GM19238 (cell line): ENCODE results near the gene C8G.

Source experiments
- DNase-seq: peaks from one replicate; pipeline ENCODE4 v3.0.0; 2011; ENCODE audit warnings: low spot score; ENCODE audit not compliant: insufficient read length

Gene C8G

DNA sequence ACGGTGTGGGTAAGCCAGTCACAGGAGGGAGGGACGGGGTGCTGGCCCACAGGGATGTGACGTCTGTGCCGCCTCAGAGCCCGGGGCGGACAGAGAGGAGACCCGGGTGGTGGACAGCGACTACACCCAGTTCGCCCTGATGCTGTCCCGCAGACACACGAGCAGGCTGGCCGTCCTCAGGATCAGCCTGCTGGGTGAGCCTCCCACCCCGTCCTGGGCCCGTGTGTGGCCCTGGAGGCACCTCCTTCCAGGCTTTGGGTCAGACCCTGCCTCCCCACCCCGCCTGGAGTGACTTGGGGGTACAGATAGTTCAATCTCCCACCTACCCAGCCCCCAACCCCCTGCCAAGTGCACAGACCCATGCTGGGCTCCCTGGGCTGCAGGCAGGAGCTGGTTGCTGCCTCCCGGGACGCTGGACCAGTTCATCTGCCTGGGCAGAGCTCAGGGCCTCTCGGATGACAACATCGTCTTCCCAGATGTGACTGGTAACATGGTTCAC, 8.8 kb downstream of the C8G start:
- DNase-seq: no peak

DNA sequence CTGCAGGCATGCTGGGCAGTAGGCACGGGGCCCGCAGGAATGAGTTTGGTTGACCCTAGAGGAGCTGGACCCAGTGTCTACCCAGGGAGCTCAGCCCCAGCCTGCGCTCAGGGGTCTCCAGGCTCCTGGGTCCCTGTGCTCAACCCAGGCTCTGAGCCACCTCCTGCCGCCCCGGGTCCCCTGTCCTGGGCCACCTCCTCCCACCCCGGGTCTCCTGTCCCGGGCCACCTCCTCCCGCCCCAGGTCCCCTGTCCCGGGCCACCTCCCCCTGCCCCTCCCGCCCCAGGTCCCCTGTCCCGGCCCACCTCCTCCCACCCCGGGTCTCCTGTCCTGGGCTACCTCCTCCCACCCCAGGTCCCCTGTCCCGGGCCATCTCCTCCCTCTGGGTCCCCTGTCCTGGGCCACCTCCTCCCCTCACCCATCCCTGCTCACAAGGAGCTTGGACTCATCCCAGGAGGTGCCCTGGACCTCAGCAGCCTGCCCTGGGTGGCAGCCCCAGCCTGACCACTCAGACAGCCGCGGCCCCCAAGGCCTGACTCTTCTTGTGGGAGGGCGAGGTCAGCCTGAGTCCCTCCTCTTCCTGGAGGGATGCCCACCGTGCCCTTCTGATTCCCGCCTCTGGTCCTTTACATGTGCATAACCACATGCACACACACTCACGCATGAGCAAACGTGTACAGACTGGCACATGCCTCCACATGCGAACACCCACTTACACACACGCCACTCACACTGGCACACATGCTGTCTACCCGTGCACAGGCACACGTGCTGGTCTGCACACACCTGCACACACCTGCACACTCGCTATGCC, 9.4 kb downstream of the C8G start:
- DNase-seq: no peak

DNA sequence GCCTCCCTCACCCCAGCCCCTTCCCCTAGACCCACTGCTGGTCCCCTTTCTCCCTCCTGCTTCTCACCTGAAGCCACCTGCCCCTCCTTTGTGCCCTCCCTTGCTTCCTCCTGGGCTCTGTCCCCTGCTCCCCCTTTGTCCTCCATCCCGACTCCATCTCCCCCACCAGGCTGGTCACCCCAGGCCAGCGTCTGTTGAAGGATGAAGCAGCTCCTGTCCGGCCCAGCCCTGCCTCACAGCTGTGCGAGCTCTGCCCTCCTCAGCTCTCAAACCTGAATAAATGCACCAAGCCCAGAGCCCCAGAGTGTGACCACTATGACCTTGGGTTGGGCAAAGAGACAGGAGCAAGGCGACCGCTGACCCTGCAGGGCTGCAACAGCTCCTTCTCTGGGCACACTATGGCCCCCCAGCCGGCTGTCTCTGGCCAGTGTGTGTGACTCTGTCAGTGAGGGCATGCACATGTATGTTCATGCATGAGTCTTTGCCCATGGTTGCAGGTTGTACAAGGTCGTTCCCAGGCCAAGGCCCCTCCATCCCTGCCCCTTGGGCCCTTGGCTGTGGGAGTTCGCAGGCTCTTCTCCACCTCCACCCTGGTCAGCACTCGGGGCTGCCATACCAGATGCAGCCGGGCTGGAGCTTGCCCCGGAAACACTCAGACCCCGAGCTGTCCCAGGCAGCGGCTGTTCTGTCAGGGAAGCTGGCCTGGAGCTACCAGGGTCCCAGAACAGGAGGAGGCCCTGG, 10.3 kb downstream of the C8G start:
- no peak for DNase-seq

GRCh38 chr9:136955943-136956335, 10.9 kb downstream of the C8G start:
- DNase-seq: no peak

GRCh38 chr9:136956604-136957003, 11.6 kb downstream of the C8G start:
- DNase-seq: no peak

GRCh38 chr9:136957461-136957860, 12.4 kb downstream of the C8G start:
- no peak for DNase-seq

GRCh38 chr9:136957901-136958300, 12.9 kb downstream of the C8G start:
- DNase-seq: no peak

GRCh38 chr9:136958473-136958872, 13.4 kb downstream of the C8G start:
- no peak for DNase-seq

- DNase-seq: no peak
Observed at GRCh38 chr9:136958898-136959850, 14.1 kb downstream of the C8G start.

- no peak for DNase-seq
Observed at GRCh38 chr9:136960212-136960937, 15.3 kb downstream of the C8G start.

DNA sequence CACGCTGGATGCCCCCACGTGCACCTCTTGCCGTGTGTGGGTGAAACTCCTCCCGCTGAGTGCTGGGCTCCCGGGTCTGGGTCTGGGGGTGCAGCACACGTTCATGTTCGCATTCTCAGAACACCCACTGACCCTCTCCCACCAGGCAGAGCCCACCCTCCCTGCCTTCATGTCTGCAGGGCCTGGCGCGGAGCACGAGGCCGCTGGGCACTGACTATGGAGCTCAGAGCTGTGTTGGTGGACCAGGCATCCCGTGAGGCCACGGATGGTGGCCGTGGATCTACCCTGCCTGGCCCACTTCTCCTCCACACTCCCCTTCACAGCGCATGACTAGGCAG, 15.9 kb downstream of the C8G start:
- DNase-seq: no peak

DNA sequence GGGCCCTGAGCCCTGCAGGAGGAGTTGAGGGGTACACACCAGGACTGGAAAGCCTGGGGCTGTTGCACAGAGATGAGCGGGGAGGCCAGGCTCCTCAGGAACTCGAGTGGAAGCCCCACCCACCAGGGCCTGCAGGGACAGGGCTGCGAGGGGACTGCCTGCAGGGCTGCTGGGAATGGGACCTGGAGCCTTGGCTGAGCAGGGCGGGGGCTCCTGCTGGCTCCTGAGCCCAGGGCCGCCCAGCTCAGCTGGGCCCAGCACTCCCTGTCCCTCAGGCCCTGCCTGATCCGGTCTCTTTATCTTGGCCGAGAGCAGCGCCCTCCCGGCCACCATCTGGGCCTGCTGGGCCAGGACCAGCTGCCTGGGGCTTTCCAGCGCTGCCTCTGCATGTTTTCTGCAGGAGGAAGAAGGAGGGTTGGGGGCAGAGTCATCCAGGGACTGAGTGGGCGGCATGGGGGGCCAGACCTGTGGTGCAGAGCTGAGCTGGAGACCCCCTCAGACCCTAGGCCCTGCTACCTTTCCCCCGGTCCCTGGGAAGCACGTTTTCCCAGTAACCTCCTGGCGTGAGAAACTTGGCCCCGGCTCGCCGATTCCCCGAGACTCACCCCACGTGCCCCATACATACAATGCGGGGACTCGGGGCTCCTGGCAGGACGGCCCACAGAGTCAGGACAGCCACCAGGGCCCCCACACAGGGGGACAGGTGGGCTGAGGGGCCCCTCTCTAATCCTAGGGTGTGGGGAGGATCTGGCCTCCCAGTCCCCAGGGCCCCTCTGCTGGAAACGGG, 16.4 kb downstream of the C8G start:
- DNase-seq: no peak

DNA sequence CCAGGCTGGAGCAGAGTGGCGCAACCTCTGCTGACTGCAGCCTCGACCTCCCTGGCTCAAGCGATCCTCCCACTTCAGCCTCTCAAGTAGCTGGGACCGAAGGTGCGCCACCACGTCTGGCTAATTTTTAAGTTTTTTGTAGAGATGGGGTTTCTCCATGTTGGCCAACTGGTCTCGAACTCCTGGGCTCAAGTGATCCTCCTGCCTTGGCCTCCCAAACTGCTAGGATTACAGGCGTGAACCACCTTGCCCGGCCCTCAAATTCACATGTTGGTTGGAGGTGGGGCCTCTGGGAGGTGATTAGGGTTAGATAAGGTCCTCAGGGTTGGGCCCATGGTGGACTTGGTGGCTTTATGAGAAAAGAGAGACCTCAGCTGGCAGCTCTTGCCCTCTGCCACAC, 17.1 kb downstream of the C8G start:
- no peak for DNase-seq

DNA sequence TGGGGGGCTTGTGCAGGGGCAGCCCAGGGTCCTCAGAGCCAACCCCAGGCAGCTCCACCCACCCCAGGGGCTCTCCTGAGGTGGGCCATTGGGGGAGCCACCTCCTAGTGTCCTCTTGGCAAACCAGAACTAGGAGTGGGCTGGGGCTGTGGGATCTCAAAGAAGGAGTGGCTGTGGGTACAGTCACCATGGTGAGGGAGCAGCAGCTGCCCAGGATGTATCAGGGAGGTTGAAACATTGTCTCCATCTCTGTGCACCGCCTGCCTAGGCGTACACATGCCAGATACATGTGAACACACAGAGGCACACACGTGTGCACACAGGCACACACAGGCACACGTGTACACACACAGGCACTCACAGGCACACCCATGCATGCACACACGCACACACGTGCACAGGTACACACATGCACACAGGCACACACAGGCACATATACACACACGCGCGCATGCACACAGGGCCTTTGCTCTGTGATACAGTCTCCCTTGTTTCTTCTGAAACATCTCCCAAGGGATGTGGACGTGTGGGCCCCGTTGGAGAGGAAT, 17.7 kb downstream of the C8G start:
- DNase-seq: no peak

GRCh38 chr9:136963341-136963740, 18.3 kb downstream of the C8G start:
- DNase-seq: no peak

GRCh38 chr9:136963751-136964150, 18.7 kb downstream of the C8G start:
- no peak for DNase-seq

- DNase-seq: no peak
Observed at GRCh38 chr9:136964171-136964689, 19.2 kb downstream of the C8G start.

- DNase-seq: no peak
Observed at GRCh38 chr9:136964833-136965422, 19.9 kb downstream of the C8G start.

GRCh38 chr9:136965771-136966484, 20.9 kb downstream of the C8G start:
- DNase-seq: no peak
